ENCODE measurements around the gene CD82.

DNA sequence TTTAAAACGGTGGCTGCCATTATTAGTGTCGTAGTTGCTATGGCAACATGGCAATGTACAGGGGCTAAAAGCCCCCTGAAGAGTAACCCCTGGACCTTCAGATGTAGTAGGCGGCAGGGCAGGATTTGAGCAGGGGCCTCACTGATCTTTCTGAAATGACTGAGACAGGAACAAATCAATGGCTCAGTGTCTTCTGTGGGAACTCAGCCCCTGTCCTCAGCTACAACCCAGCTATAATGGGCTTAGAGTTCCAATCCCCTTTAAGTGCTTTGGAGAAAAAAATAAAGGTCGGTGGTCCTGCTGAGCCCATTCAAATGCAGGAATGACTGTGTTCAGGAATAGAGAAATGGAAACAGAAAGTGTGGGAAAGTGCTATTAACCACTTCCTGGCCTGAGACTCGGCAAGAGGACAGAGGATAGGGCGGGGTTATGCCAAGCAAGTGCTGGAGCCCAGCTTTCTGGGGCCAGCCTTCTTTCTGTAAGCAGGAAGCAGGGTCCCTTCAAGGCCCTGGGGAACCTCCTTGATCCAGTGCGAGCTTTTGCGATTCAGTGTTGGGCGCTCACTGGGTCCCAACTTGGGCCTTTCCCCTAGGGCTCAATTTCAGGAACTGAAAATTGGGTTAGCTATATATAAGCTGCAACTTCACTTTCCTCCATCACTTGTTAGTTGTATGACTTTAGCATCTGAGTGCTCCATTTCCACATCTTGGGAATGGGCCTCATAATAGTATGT is 6.1 kb upstream of the CD82 start:
- no peak for TF ChIP-seq TAF1 (IDR thresholded peaks at IDR 0.05; ENCODE audit: low read depth, low read length)
- TF ChIP-seq POLR2AphosphoS5 (IDR thresholded peaks at IDR 0.05; ENCODE audit: low read depth, low read length): no peak
- TF ChIP-seq SPI1 (IDR thresholded peaks at IDR 0.05; ENCODE audit: low read depth, low read length): peak; percentile 98
